BJ (cell line): ENCODE data around the gene MED13. TPM values are rescaled to one million over a fixed set of nuclear protein-coding genes. Genes with fewer than 3 reads are reported as not detected.

Experiments
- CTCF ChIA-PET: fragments of 350-600 bp; formaldehyde crosslinking; extraction: SDS; loops from one replicate; lab custom pipeline; 2021; ENCODE audit warnings: antibody characterized with exemption, inconsistent platforms; lab: Yijun Ruan, JAX
- POLR2A ChIA-PET: fragments of 300-600 bp; sonication (Branson Sonifier 250); formaldehyde crosslinking; extraction: SDS; loops from one replicate; lab custom pipeline; 2021; ENCODE audit warnings: antibody characterized with exemption; lab: Charles Lee
- DNase-seq: peaks from one replicate; pipeline ENCODE4 v3.0.0-alpha.2; 2011; ENCODE audit warnings: low read depth
- H3K27me3 ChIP-seq: 2 replicates; pipeline ENCODE4 v1.6.0; 2011; ENCODE audit warnings: low read length; ENCODE audit not compliant: control insufficient read depth, insufficient read depth
- H3K36me3 ChIP-seq: 2 replicates; pipeline ENCODE4 v1.5.1; 2011; ENCODE audit warnings: low read length; ENCODE audit not compliant: control insufficient read depth, insufficient read depth
- H3K4me3 ChIP-seq: 2 replicates; pipeline ENCODE4 v1.5.1; 2011; ENCODE audit warnings: low read depth, mild to moderate bottlenecking, control low read depth, low read length
- CTCF ChIP-seq: IDR thresholded peaks from 2 replicates; pipeline ENCODE4 v1.5.1; 2011; ENCODE audit warnings: low read depth, mild to moderate bottlenecking, control low read depth, inconsistent platforms, low read length, moderate library complexity; ENCODE audit not compliant: insufficient read depth
- polyA plus RNA-seq: library from polyadenylated mRNA; depleted of rRNA; stranded (reverse); fragments of >200 nt; gene quantifications from 2 replicates; pipeline ENCODE4 v1.2.3, GENCODE V29; 2011

MED13 gene
- polyA plus RNA-seq, 1 experiment: 18.4 TPM

- Histone ChIP-seq H3K27me3 (peaks cover 2% of the 10 kb centered on the region), H3K4me3 (no peak overlapping the region), H3K36me3 (no peaks in the 10 kb centered on the region)
- CTCF ChIA-PET: interaction anchor here (1.4 kb wide), 1 partner anchor 8 kb away, joined by 4 read pairs; no protein-coding TSS in a partner anchor
- DNase-seq: no peak
- POLR2A ChIA-PET: no interaction called here
- no peak for TF ChIP-seq CTCF
Measured at GRCh38 chr17:62101090-62101489, 36.0 kb upstream of the MED13 start.

GRCh38 chr17:62100055-62100454 lies 35.0 kb upstream of the MED13 start:
- DNase-seq: no peak
- no peak for TF ChIP-seq CTCF
- ChIA-PET CTCF (interaction anchor here (1.4 kb wide), 1 partner anchor 9 kb away, joined by 4 read pairs; no protein-coding TSS in a partner anchor), POLR2A (no interaction called here)
- Histone ChIP-seq H3K4me3 (no peak overlapping the region), H3K36me3 (no peaks in the 10 kb centered on the region), H3K27me3 (peaks cover 2% of the 10 kb centered on the region)

GRCh38 chr17:62099532-62099931 lies 34.5 kb upstream of the MED13 start:
- no peaks in the 10 kb centered on the region for H3K36me3 ChIP-seq
- POLR2A ChIA-PET: no interaction called here
- peaks cover 2% of the 10 kb centered on the region; the same call in 1 of the 2 replicates for H3K27me3 ChIP-seq
- CTCF ChIA-PET: no interaction called here
- H3K4me3 ChIP-seq: no peak overlapping the region
- DNase-seq: no peak
- TF ChIP-seq CTCF: no peak

GRCh38 chr17:62098623-62099231 lies 33.6 kb upstream of the MED13 start:
- ChIA-PET POLR2A (no interaction called here), CTCF (interaction anchor here (0.9 kb wide), 1 partner anchor 10 kb away, joined by 3 read pairs; no protein-coding TSS in a partner anchor)
- DNase-seq: no peak
- Histone ChIP-seq H3K36me3 (no peaks in the 10 kb centered on the region), H3K4me3 (no peak overlapping the region), H3K27me3 (peaks cover 2% of the 10 kb centered on the region; the same call in 1 of the 2 replicates)
- no peak for TF ChIP-seq CTCF

- DNase-seq: no peak
- H3K36me3 ChIP-seq: no peaks in the 10 kb centered on the region
- no peak for TF ChIP-seq CTCF
- H3K27me3 ChIP-seq: no peaks in the 10 kb centered on the region; the same call in 1 of the 2 replicates
- ChIA-PET CTCF (interaction anchor here (1.1 kb wide), 1 partner anchor 14 kb away, joined by 3 read pairs; no protein-coding TSS in a partner anchor), POLR2A (no interaction called here)
- H3K4me3 ChIP-seq: no peak overlapping the region
Measured at GRCh38 chr17:62096401-62096670, 31.3 kb upstream of the MED13 start.
